Mammary microvascular endothelial cell (primary cell): ENCODE data around the gene PCDH1. TPM values are rescaled to one million over a fixed set of nuclear protein-coding genes. Genes with fewer than 3 reads are reported as not detected.

Experiments
- total RNA-seq: library from RNA; depleted of rRNA; stranded (reverse); fragments of >200 nt; gene quantifications from 2 replicates; pipeline ENCODE4 v1.2.3, GENCODE V29; 2015

Gene PCDH1
- 155 and 167 TPM in 2 replicates for total RNA-seq

GRCh38 chr5:141878186-141878710 is at the start of gene PCDH1:
PCDH1 (minus strand) TSS chr5:141878410; CDS start chr5:141878262, 148 bp downstream.

DNA sequence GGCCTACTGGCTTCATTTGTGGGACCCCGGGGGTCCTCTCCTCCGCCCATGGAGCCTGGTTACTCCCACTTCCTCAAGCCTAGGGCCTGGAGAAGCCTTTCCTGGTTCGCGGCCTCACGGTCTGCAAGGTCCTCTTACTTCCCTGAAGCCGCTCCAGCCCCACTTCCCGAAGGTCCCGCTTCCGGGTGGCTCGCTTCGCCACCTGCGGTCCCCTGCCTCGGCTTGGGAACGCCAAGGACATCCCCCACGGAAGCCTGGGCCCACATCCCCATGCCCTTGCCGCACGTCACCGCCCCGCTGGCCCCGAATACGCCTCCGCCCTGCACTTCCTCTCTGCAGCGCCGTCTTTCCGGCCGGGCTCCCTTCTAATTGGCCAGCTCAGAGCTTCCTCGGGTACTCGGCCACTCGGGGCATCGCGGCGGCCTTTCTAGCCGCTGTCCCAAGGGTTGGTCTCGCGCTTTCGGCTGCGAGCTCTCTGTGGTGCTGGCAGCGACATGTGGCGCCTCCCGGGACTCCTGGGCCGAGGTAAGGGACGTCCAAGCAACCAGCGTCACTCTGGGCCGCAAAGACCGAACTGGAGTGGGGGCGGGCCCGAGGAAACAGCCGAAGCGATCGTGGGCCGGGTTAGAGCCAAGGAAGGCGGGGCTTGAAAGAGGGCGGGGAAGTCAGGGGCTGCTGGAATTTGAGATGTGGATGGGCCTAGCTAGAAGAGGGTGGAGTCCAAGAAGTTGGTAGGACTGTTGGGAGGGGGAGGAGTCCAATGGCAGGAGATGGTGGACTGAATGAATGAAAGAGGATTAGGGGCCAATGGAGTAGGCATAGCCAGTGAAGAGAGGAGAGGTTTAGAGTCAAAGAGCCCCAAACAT is 45.5 kb upstream of the PCDH1 start, which contains the start of gene DELE1:
DELE1 (plus strand) TSS at position 424 of the 866 bp plus-strand sequence; CDS start at position 495, 71 bp downstream.

Other genes starting within 250 kb of the PCDH1 start
- 36.8 and 38.3 TPM in 2 replicates for gene HDAC3, start 241.6 kb downstream of the PCDH1 start, total RNA-seq
- gene RELL2, start 241.4 kb downstream of the PCDH1 start, total RNA-seq, result 5.3 and 5.7 TPM in 2 replicates
- gene FCHSD1, start 227.0 kb downstream of the PCDH1 start, total RNA-seq, result 19.6 and 20.1 TPM in 2 replicates
- gene ARAP3, start 196.2 kb downstream of the PCDH1 start, total RNA-seq, result 37.1 and 39.6 TPM in 2 replicates
- 56.4 and 58.5 TPM in 2 replicates for gene DELE1, start 45.5 kb upstream of the PCDH1 start, total RNA-seq
- gene PCDH12, start 79.8 kb upstream of the PCDH1 start, total RNA-seq, result 14.2 and 17.1 TPM in 2 replicates
- 49.3 and 67.2 TPM in 2 replicates for gene RNF14, start 90.7 kb upstream of the PCDH1 start, total RNA-seq
- 65.4 and 79.2 TPM in 2 replicates for gene GNPDA1, start 134.6 kb upstream of the PCDH1 start, total RNA-seq
- 53.1 and 60.2 TPM in 2 replicates for gene NDFIP1, start 230.4 kb upstream of the PCDH1 start, total RNA-seq